Panc1 (cell line): ENCODE data around the gene PLEKHM2.

Experiments
- TF ChIP-seq, protein P1 (sequence below): fragments of 450-650 bp; IDR thresholded peaks from 2 replicates; pipeline ENCODE4 v1.5.1; 2017; ENCODE audit warnings: mild to moderate bottlenecking
- TF ChIP-seq, protein P2 (sequence below), 2 experiments: IDR thresholded peaks; 2 replicates each; pipeline ENCODE4 v1.6.1; 2011 to 2012; ENCODE audit warnings: low read depth in 2 of 2, control low read depth in 1 of 2, low read length in 1 of 2, mild to moderate bottlenecking in 1 of 2, moderate library complexity in 1 of 2; ENCODE audit not compliant: insufficient read depth in 1 of 2

DNA sequence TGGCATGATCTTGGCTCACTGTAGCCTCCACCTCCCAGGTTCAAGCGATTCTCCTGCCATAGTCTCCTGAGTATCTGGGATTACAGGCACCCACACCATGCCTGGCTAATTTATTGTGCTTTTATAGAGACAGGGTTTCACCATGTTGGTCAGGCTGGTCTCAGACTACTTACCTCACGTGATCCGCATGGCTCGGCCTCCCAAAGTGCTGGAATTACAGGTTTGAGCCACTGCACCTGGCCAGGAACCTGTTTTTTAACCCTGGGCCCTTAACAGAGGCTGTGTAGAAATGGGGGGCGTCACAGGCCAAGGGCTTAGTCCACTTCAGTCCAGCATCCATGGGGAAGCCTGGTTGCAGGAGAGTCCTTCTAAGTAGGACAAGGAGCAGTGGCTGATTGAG lies 83.8 kb downstream of the PLEKHM2 start:
- TF ChIP-seq, protein P1, sequence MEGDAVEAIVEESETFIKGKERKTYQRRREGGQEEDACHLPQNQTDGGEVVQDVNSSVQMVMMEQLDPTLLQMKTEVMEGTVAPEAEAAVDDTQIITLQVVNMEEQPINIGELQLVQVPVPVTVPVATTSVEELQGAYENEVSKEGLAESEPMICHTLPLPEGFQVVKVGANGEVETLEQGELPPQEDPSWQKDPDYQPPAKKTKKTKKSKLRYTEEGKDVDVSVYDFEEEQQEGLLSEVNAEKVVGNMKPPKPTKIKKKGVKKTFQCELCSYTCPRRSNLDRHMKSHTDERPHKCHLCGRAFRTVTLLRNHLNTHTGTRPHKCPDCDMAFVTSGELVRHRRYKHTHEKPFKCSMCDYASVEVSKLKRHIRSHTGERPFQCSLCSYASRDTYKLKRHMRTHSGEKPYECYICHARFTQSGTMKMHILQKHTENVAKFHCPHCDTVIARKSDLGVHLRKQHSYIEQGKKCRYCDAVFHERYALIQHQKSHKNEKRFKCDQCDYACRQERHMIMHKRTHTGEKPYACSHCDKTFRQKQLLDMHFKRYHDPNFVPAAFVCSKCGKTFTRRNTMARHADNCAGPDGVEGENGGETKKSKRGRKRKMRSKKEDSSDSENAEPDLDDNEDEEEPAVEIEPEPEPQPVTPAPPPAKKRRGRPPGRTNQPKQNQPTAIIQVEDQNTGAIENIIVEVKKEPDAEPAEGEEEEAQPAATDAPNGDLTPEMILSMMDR = no peak
- TF ChIP-seq, protein P2, sequence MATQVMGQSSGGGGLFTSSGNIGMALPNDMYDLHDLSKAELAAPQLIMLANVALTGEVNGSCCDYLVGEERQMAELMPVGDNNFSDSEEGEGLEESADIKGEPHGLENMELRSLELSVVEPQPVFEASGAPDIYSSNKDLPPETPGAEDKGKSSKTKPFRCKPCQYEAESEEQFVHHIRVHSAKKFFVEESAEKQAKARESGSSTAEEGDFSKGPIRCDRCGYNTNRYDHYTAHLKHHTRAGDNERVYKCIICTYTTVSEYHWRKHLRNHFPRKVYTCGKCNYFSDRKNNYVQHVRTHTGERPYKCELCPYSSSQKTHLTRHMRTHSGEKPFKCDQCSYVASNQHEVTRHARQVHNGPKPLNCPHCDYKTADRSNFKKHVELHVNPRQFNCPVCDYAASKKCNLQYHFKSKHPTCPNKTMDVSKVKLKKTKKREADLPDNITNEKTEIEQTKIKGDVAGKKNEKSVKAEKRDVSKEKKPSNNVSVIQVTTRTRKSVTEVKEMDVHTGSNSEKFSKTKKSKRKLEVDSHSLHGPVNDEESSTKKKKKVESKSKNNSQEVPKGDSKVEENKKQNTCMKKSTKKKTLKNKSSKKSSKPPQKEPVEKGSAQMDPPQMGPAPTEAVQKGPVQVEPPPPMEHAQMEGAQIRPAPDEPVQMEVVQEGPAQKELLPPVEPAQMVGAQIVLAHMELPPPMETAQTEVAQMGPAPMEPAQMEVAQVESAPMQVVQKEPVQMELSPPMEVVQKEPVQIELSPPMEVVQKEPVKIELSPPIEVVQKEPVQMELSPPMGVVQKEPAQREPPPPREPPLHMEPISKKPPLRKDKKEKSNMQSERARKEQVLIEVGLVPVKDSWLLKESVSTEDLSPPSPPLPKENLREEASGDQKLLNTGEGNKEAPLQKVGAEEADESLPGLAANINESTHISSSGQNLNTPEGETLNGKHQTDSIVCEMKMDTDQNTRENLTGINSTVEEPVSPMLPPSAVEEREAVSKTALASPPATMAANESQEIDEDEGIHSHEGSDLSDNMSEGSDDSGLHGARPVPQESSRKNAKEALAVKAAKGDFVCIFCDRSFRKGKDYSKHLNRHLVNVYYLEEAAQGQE (IDR thresholded peaks at IDR 0.05; ENCODE audit: insufficient read depth in 1 of 2, low read depth in 2 of 2, low read length in 1 of 2) = no peak
